SH-SY5Y (cell line): ENCODE data around the gene SLC35E2B.

Source experiments
- GATA2 ChIP-seq: IDR thresholded peaks from 2 replicates; pipeline ENCODE4 v1.6.1; 2011; ENCODE audit warnings: mild to moderate bottlenecking, low read depth, low read length
- GATA3 ChIP-seq: IDR thresholded peaks from 2 replicates; pipeline ENCODE4 v1.6.1; 2011; ENCODE audit warnings: low read depth, mild to moderate bottlenecking, low read length, moderate library complexity

The SLC35E2B gene

GRCh38 chr1:1630965-1631781 lies 61.4 kb downstream of the SLC35E2B start:
- no peak for TF ChIP-seq GATA3
- no peak for TF ChIP-seq GATA2

- TF ChIP-seq GATA3 (no peak), GATA2 (no peak)
Measured at GRCh38 chr1:1630191-1630964, 62.2 kb downstream of the SLC35E2B start.

- TF ChIP-seq GATA3 (no peak), GATA2 (no peak)
Measured at GRCh38 chr1:1629430-1630190, 63.0 kb downstream of the SLC35E2B start.

- TF ChIP-seq GATA3 (no peak), GATA2 (no peak)
Measured at GRCh38 chr1:1628754-1629429, 63.7 kb downstream of the SLC35E2B start.

GRCh38 chr1:1627829-1628753 lies 64.5 kb downstream of the SLC35E2B start:
- TF ChIP-seq GATA2, result no peak
- no peak for TF ChIP-seq GATA3

GRCh38 chr1:1627261-1627828 lies 65.2 kb downstream of the SLC35E2B start:
- TF ChIP-seq GATA3 (no peak), GATA2 (no peak)

GRCh38 chr1:1626207-1627141 lies 66.1 kb downstream of the SLC35E2B start:
- TF ChIP-seq GATA3 (no peak), GATA2 (no peak)

- no peak for TF ChIP-seq GATA2
- no peak for TF ChIP-seq GATA3
Measured at GRCh38 chr1:1625824-1626206, 66.8 kb downstream of the SLC35E2B start.

GRCh38 chr1:1625404-1625775 lies 67.2 kb downstream of the SLC35E2B start:
- no peak for TF ChIP-seq GATA2
- TF ChIP-seq GATA3, result no peak

GRCh38 chr1:1624443-1625403 lies 67.9 kb downstream of the SLC35E2B start:
- TF ChIP-seq GATA2 (no peak), GATA3 (no peak)
